ENCODE results near the gene GXYLT2. TPM values are rescaled to one million over a fixed set of nuclear protein-coding genes. Genes with fewer than 3 reads are reported as not detected.
"Not testable (repeated sequence)": the region's sequence is repeated elsewhere in the genome, so short reads cannot be mapped to it uniquely, and the experiment has no call there.

GXYLT2 gene
- total RNA-seq, 4 donors from 2014 or later, result 12.8 to 51.2 (median 13.8) TPM

- no peak for DNase-seq (ENCODE audit: low spot score)
- ATAC-seq (ENCODE audit: low FRiP score), result no peak
- no peak for TF ChIP-seq CTCF (IDR thresholded peaks at IDR 0.05)
Measured at GRCh38 chr3:72914383-72914782, 26.5 kb downstream of the GXYLT2 start.

- no peak for DNase-seq (ENCODE audit: low spot score)
- TF ChIP-seq CTCF (IDR thresholded peaks at IDR 0.05), result no peak
- ATAC-seq (ENCODE audit: low FRiP score), result no peak
Measured at GRCh38 chr3:72916250-72916649, 28.4 kb downstream of the GXYLT2 start.

- DNase-seq (ENCODE audit: low spot score), result no peak
- no peak for ATAC-seq (ENCODE audit: low FRiP score)
Measured at GRCh38 chr3:72919520-72919919, 31.7 kb downstream of the GXYLT2 start.

GRCh38 chr3:72924055-72924454, 36.2 kb downstream of the GXYLT2 start:
- no peak for ATAC-seq (ENCODE audit: low FRiP score)
- TF ChIP-seq CTCF (IDR thresholded peaks at IDR 0.05), result no peak

More at GRCh38 chr3:72919520-72919919, 31.7 kb downstream of the GXYLT2 start:
- TF ChIP-seq CTCF (IDR thresholded peaks at IDR 0.05), result no peak

GRCh38 chr3:72928781-72929735, 41.2 kb downstream of the GXYLT2 start:
- ATAC-seq (ENCODE audit: low FRiP score); DNase-seq (ENCODE audit: low spot score): not testable (repeated sequence)

More at GRCh38 chr3:72924055-72924454, 36.2 kb downstream of the GXYLT2 start:
- no peak for DNase-seq (ENCODE audit: low spot score)

- no peak for DNase-seq (ENCODE audit: low spot score)
Measured at GRCh38 chr3:72930754-72931153, 42.9 kb downstream of the GXYLT2 start.

GRCh38 chr3:72932416-72932815, 44.6 kb downstream of the GXYLT2 start:
- DNase-seq (ENCODE audit: low spot score), result no peak
- no peak for ATAC-seq (ENCODE audit: low FRiP score)
- no peak for TF ChIP-seq CTCF (IDR thresholded peaks at IDR 0.05)

More at GRCh38 chr3:72930754-72931153, 42.9 kb downstream of the GXYLT2 start:
- TF ChIP-seq CTCF (IDR thresholded peaks at IDR 0.05), result no peak
- no peak for ATAC-seq (ENCODE audit: low FRiP score)
